Ovary (tissue), 9 donors: ENCODE measurements around the gene ATAD5. TPM values are rescaled to one million over a fixed set of nuclear protein-coding genes. Genes with fewer than 3 reads are reported as not detected.
"Not testable (repeated sequence)": the region's sequence is repeated elsewhere in the genome, so short reads cannot be mapped to it uniquely, and the experiment has no call there.

Experiments
- DNase-seq, 5 donors: peaks; one replicate each; pipeline ENCODE4 v3.0.0-alpha.2; 2019 to 2020
- H3K27ac ChIP-seq, 2 donors: fragments of 200-600 bp; one replicate each; pipeline versions ENCODE4 v1.5.1 to v1.8.0; 2019 to 2022
- H3K27me3 ChIP-seq: fragments of 200-600 bp; one replicate; pipeline ENCODE4 v1.8.0; 2022
- H3K36me3 ChIP-seq: fragments of 200-600 bp; sonication (generic); one replicate; pipeline ENCODE4 v1.5.1; 2019
- H3K4me1 ChIP-seq: one replicate; pipeline ENCODE4 v1.8.1; 2013; ENCODE audit warnings: mild to moderate bottlenecking, moderate library complexity; ENCODE audit not compliant: insufficient read depth
- H3K4me3 ChIP-seq: fragments of 200-600 bp; sonication (generic); one replicate; pipeline ENCODE4 v1.5.1; 2017
- H3K9me3 ChIP-seq, 2 donors: fragments of 200-600 bp in 1 of 2; sonication (generic) in 1 of 2; one replicate each; pipeline versions ENCODE4 v1.5.1 to v1.8.1; 2013 to 2019; ENCODE audit warnings: mild to moderate bottlenecking in 1 of 2, moderate library complexity in 1 of 2
- CTCF ChIP-seq, 3 donors: fragments of 450-650 bp in 2 of 3; fragments of 200-600 bp in 1 of 3; IDR thresholded peaks; one replicate each; pipeline versions ENCODE4 v1.5.1 to v1.8.0; 2016 to 2022; ENCODE audit warnings: antibody characterized with exemption in 3 of 3, mild to moderate bottlenecking in 1 of 3
- EP300 ChIP-seq: sonication (generic); formaldehyde crosslinking; IDR thresholded peaks from one replicate; pipeline ENCODE4 v1.6.1; 2017; ENCODE audit warnings: antibody characterized with exemption
- POLR2A ChIP-seq: fragments of 450-650 bp; IDR thresholded peaks from one replicate; pipeline ENCODE4 v1.6.1; 2017; ENCODE audit warnings: antibody characterized with exemption, mild to moderate bottlenecking, moderate library complexity
- WGBS, 3 donors: extraction: QIAGEN DNeasy Blood & Tissue Kit in 1 of 3; methylation state at CpG; one replicate each; pipeline versions ENCODE4 v1.1.5 to v1.1.7; 2013 to 2017; 5-methylcytosine and 5-hydroxymethylcytosine counted together
- intact Hi-C, 4 donors: fragments of 100-400 bp; cut with DNase I; formaldehyde crosslinking; loops; one replicate each; pipeline versions ENCODE4 v1.11.0 to v1.15.1; 2022 to 2023
- polyA plus RNA-seq, 2 donors: library from polyadenylated mRNA; stranded (reverse); fragments of 200-250 nt in 1 of 2; fragments of 350-450 nt in 1 of 2; fragmentation: Illumina TruSeq in 1 of 2; extraction: RNeasy Lipid Tissue Mini Kit (QIAGEN cat#74804) in 1 of 2; gene quantifications; one replicate each; pipeline ENCODE4 v1.2.3, GENCODE V29; 2013 to 2014
- total RNA-seq, 7 donors: library from RNA; depleted of rRNA in 2 of 7; stranded (reverse); fragments of >200 nt in 2 of 7; fragmentation: NEBNext Ultra II Directional in 3 of 7; extraction: Animal tissue kit (Norgen Biotek cat#: 25700) in 3 of 7; gene quantifications; one replicate each; pipeline versions ENCODE4 v1.1.0 to v1.2.4, GENCODE V29; 2016 to 2023
- donor health status: DM: no; HTN: no; CAD: no; lungs with moderate emphysema.
- donor health status: DM: no; HTN: no; CAD: no.
- donor health status: Bipolar disorder and iron deficiency.
- donor health status: DM: yes; HTN: yes; CAD: no.
- donor health status: DM: no; HTN: no; CAD: no.
- donor health status: DM: yes; HTN: yes; CAD: no.

The ATAD5 gene
- total and polyA plus RNA-seq, 9 donors, result 0.62 to 2.5 (median 1.5) TPM

- DNase-seq, result no peak
- no peak for TF ChIP-seq POLR2A
- H3K4me3 ChIP-seq, result no peak overlapping the region
Measured at GRCh38 chr17:30927756-30928155, 96.0 kb downstream of the ATAD5 start.

GRCh38 chr17:30928584-30928983 lies 96.8 kb downstream of the ATAD5 start:
- Histone ChIP-seq H3K9me3 (no peaks in the 10 kb centered on the region), H3K36me3 (no peaks in the 10 kb centered on the region), H3K27ac (no peak overlapping the region), H3K4me1 (no peaks in the 10 kb centered on the region), H3K4me3 (no peak overlapping the region), H3K27me3 (no peaks in the 10 kb centered on the region)
- WGBS, 3 donors, result 67 to 75% (median 72%) methylated on average over 3 of the region's 3 CpGs
- TF ChIP-seq POLR2A, result no peak
- TF ChIP-seq EP300, result no peak
- TF ChIP-seq CTCF (IDR thresholded peaks at IDR 0.05), result no peak
- DNase-seq, result no peak
- intact Hi-C loops, result no loop called here

More at GRCh38 chr17:30927756-30928155, 96.0 kb downstream of the ATAD5 start:
- Histone ChIP-seq H3K9me3 (no peaks in the 10 kb centered on the region), H3K27ac (no peak overlapping the region), H3K4me1 (peaks cover under 1% of the 10 kb centered on the region), H3K36me3 (no peaks in the 10 kb centered on the region), H3K27me3 (no peaks in the 10 kb centered on the region)
- intact Hi-C loops, result no loop called here
- WGBS, 3 donors, result 86 to 89% (median 88%) methylated on average over 5 of the region's 5 CpGs

GRCh38 chr17:30929081-30929633 lies 97.4 kb downstream of the ATAD5 start:
- H3K36me3 ChIP-seq, result no peaks in the 10 kb centered on the region
- H3K27me3 ChIP-seq, result no peaks in the 10 kb centered on the region
- no peaks in the 10 kb centered on the region for H3K9me3 ChIP-seq
- no peaks in the 10 kb centered on the region for H3K4me1 ChIP-seq
- intact Hi-C loops, result no loop called here
- H3K4me3 ChIP-seq, result no peak overlapping the region
- DNase-seq, result no peak
- H3K27ac ChIP-seq, result no peak overlapping the region
- WGBS, 3 donors, result 48 to 50% (median 50%) methylated on average over 8 of the region's 8 CpGs
- no peak for TF ChIP-seq CTCF (IDR thresholded peaks at IDR 0.05)
- TF ChIP-seq EP300, result no peak
- TF ChIP-seq POLR2A, result no peak

- DNase-seq, H3K4me1 ChIP-seq, H3K4me3 ChIP-seq, H3K27me3 ChIP-seq, H3K27ac ChIP-seq, H3K9me3 ChIP-seq, H3K36me3 ChIP-seq, intact Hi-C loops: not testable (repeated sequence)
- WGBS, 3 donors, result 91 to 98% (median 93%) methylated on average over 3 of the region's 3 CpGs
Measured at GRCh38 chr17:30929861-30930260, 98.1 kb downstream of the ATAD5 start.

GRCh38 chr17:30930495-30930894 lies 98.7 kb downstream of the ATAD5 start:
- intact Hi-C loops, result no loop called here
- H3K27ac ChIP-seq, result no peak overlapping the region
- DNase-seq, result no peak
- no peaks in the 10 kb centered on the region for H3K4me1 ChIP-seq
- no peak overlapping the region for H3K4me3 ChIP-seq
- no peaks in the 10 kb centered on the region for H3K36me3 ChIP-seq
- no peaks in the 10 kb centered on the region for H3K27me3 ChIP-seq
- no peak for TF ChIP-seq POLR2A
- no peak for TF ChIP-seq EP300
- TF ChIP-seq CTCF (IDR thresholded peaks at IDR 0.05), result no peak
- H3K9me3 ChIP-seq, result no peaks in the 10 kb centered on the region
- WGBS, 3 donors, result 77 to 81% (median 77%) methylated on average over 3 of the region's 3 CpGs

GRCh38 chr17:30931582-30931981 lies 99.8 kb downstream of the ATAD5 start:
- DNase-seq, intact Hi-C loops, H3K9me3 ChIP-seq, H3K36me3 ChIP-seq, H3K4me1 ChIP-seq, H3K27ac ChIP-seq, H3K27me3 ChIP-seq, H3K4me3 ChIP-seq: not testable (repeated sequence)
- 89 to 90% (median 89%) methylated on average over 8 of the region's 8 CpGs for WGBS, 3 donors
